Esophagus mucosa (tissue), 1 donor: ENCODE data around the gene RFPL3. TPM values are rescaled to one million over a fixed set of nuclear protein-coding genes. Genes with fewer than 3 reads are reported as not detected.
"Not testable (repeated sequence)": the region's sequence is repeated elsewhere in the genome, so short reads cannot be mapped to it uniquely, and the experiment has no call there.

ENCODE experiments used
- ATAC-seq: fragments of 200-7000 bp; cut with Tn5 transposase; one replicate; pipeline ENCODE4 v1.9.1; 2020
- total RNA-seq: library from RNA; stranded (reverse); gene quantifications from one replicate; pipeline ENCODE4 v1.2.4, GENCODE V29; 2023
- donor health status: DM: yes; HTN: yes; CAD: no.

Gene RFPL3
- total RNA-seq, 1 donor from 2014 or later = not detected

GRCh38 chr22:32331236-32331917 is 26.3 kb upstream of the RFPL3 start:
- ATAC-seq = no peak

- no peak for ATAC-seq
These were observed 25.5 kb upstream of the RFPL3 start for GRCh38 chr22:32331918-32332725.

- no peak for ATAC-seq
These were observed 24.4 kb upstream of the RFPL3 start for GRCh38 chr22:32333141-32333768.

- ATAC-seq = no peak
These were observed 23.7 kb upstream of the RFPL3 start for GRCh38 chr22:32333769-32334659.

- no peak for ATAC-seq
These were observed 22.9 kb upstream of the RFPL3 start for GRCh38 chr22:32334660-32335365.

- ATAC-seq = no peak
These were observed 22.2 kb upstream of the RFPL3 start for GRCh38 chr22:32335471-32335870.

GRCh38 chr22:32336121-32336603 is 21.5 kb upstream of the RFPL3 start:
- ATAC-seq = no peak

- ATAC-seq = no peak
These were observed 20.8 kb upstream of the RFPL3 start for GRCh38 chr22:32336771-32337424.

- not testable (repeated sequence) for ATAC-seq
These were observed 20.2 kb upstream of the RFPL3 start for GRCh38 chr22:32337425-32337824.

- ATAC-seq = no peak
These were observed 18.9 kb upstream of the RFPL3 start for GRCh38 chr22:32338757-32339156.

- ATAC-seq = no peak
These were observed 18.3 kb upstream of the RFPL3 start for GRCh38 chr22:32339190-32340012.

GRCh38 chr22:32340411-32340810 is 17.3 kb upstream of the RFPL3 start:
- ATAC-seq = no peak

- ATAC-seq = no peak
These were observed 16.4 kb upstream of the RFPL3 start for GRCh38 chr22:32341122-32341740.

GRCh38 chr22:32342977-32343376 is 14.7 kb upstream of the RFPL3 start:
- no peak for ATAC-seq

- no peak for ATAC-seq
These were observed 13.7 kb upstream of the RFPL3 start for GRCh38 chr22:32343941-32344340.

- ATAC-seq = no peak
These were observed 9.5 kb upstream of the RFPL3 start for GRCh38 chr22:32348031-32348611.

- not testable (repeated sequence) for ATAC-seq
These were observed 5.8 kb upstream of the RFPL3 start for GRCh38 chr22:32351875-32352274.

- no peak for ATAC-seq
These were observed 5.0 kb upstream of the RFPL3 start for GRCh38 chr22:32352681-32353080.

GRCh38 chr22:32353292-32353691 is 4.4 kb upstream of the RFPL3 start:
- no peak for ATAC-seq
